KMS-11 (cell line): ENCODE data around the gene TEX10.
A peak's percentile ranks its signal among the peaks of the same experiment; 100 is the strongest.

Source experiments
- H2AFZ ChIP-seq: fragments of 200-600 bp; sonication (generic); 2 replicates; pipeline ENCODE4 v1.6.1; 2016; ENCODE audit warnings: antibody characterized with exemption, mixed run types, low read depth
- H3K27ac ChIP-seq: fragments of 200-600 bp; sonication (generic); 2 replicates; pipeline ENCODE4 v1.6.1; 2016; ENCODE audit warnings: mild to moderate bottlenecking, mixed run types
- H3K27me3 ChIP-seq: fragments of 200-600 bp; sonication (generic); 2 replicates; pipeline ENCODE4 v1.6.1; 2017; ENCODE audit warnings: mild to moderate bottlenecking, low read depth, mixed run types, moderate library complexity; ENCODE audit not compliant: insufficient read depth
- H3K36me3 ChIP-seq: fragments of 200-600 bp; sonication (generic); 2 replicates; pipeline ENCODE4 v1.6.1; 2017; ENCODE audit warnings: mild to moderate bottlenecking, mixed run types; ENCODE audit not compliant: insufficient read depth
- H3K4me1 ChIP-seq: fragments of 200-600 bp; sonication (generic); 2 replicates; pipeline ENCODE4 v1.6.1; 2016; ENCODE audit warnings: mild to moderate bottlenecking, low read depth, mixed run types; ENCODE audit not compliant: poor library complexity, severe bottlenecking
- H3K4me2 ChIP-seq: fragments of 200-600 bp; sonication (generic); 2 replicates; pipeline ENCODE4 v1.7.0; 2016; ENCODE audit warnings: mild to moderate bottlenecking, mixed run types
- H3K4me3 ChIP-seq: fragments of 200-600 bp; sonication (generic); IDR thresholded peaks from 2 replicates; pipeline ENCODE4 v1.6.1; 2017; ENCODE audit warnings: low read depth, low read length, mixed read lengths; ENCODE audit not compliant: insufficient read depth
- H3K79me2 ChIP-seq: fragments of 200-600 bp; sonication (generic); 2 replicates; pipeline ENCODE4 v1.6.1; 2016; ENCODE audit warnings: low read depth, mixed run types; ENCODE audit not compliant: insufficient read depth
- H3K9ac ChIP-seq: fragments of 200-600 bp; sonication (generic); 2 replicates; pipeline ENCODE4 v1.6.1; 2016; ENCODE audit warnings: mild to moderate bottlenecking, mixed run types
- H4K20me1 ChIP-seq: fragments of 200-600 bp; sonication (generic); 2 replicates; pipeline ENCODE4 v1.6.1; 2016; ENCODE audit warnings: mild to moderate bottlenecking, mixed run types; ENCODE audit not compliant: insufficient read depth
- CTCF ChIP-seq: fragments of 200-600 bp; sonication (generic); conservative IDR thresholded peaks from 2 replicates; pipeline ENCODE4 v1.6.1; 2017; ENCODE audit warnings: low read depth, mild to moderate bottlenecking, antibody characterized with exemption, low read length, moderate library complexity, mixed read lengths

Gene TEX10

GRCh38 chr9:100355561-100355960, 2.8 kb upstream of the TEX10 start:
- no peak overlapping the region for H2AFZ ChIP-seq
- no peak for TF ChIP-seq CTCF
- peaks cover 21% of the 10 kb centered on the region for H3K4me1 ChIP-seq
- H4K20me1 ChIP-seq = peaks cover 5% of the 10 kb centered on the region; the same call in 1 of the 2 replicates
- no peaks in the 10 kb centered on the region for H3K36me3 ChIP-seq
- H3K4me3 ChIP-seq = no peak overlapping the region
- peaks cover 20% of the 10 kb centered on the region for H3K79me2 ChIP-seq
- H3K27ac ChIP-seq = no peak overlapping the region
- H3K4me2 ChIP-seq = no peak overlapping the region
- H3K27me3 ChIP-seq = no peaks in the 10 kb centered on the region
- H3K9ac ChIP-seq = no peak overlapping the region

- peaks cover 14% of the 10 kb centered on the region for H4K20me1 ChIP-seq
- H3K4me1 ChIP-seq = peaks cover 29% of the 10 kb centered on the region
- TF ChIP-seq CTCF = no peak
- H3K27me3 ChIP-seq = no peaks in the 10 kb centered on the region
- peak overlapping the region; percentile 86; the same call in 1 of the 2 replicates for H3K4me2 ChIP-seq
- H3K36me3 ChIP-seq = no peaks in the 10 kb centered on the region
- no peak overlapping the region for H3K9ac ChIP-seq
- no peak overlapping the region; the same call in 1 of the 2 replicates for H2AFZ ChIP-seq
- peaks cover 33% of the 10 kb centered on the region for H3K79me2 ChIP-seq
- H3K27ac ChIP-seq = no peak overlapping the region
- no peak overlapping the region for H3K4me3 ChIP-seq
Observed at GRCh38 chr9:100354121-100354800, 1.5 kb upstream of the TEX10 start.

DNA sequence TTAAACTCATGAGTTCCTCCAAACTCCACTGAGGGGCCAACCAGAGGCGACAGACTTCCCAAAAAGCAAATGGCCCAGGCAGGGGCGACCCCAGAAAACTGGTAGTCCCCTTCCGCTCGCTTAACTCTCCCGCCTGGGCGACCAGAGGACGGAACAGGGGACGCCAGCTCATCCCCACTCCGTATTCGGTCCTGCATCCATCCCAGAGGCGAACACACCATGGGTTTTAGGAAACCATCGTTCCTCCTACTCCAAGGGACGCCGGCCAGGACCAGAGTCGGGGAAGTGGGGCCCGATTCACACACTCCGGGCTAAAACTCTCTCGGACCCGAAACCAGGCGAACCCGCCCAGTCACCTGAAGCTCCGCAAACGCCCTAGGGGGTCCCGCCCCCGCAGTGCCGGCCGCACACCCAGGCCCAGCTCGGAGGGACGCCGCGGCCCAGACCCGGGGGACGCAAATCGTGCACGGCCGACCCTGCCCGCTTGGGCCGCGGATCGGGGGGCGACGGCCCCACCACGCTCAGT, 478 bp downstream of the TEX10 start:
- peaks cover 29% of the 10 kb centered on the region for H3K4me1 ChIP-seq
- H2AFZ ChIP-seq = peak overlapping the region; percentile 74
- no peaks in the 10 kb centered on the region for H3K27me3 ChIP-seq
- H3K36me3 ChIP-seq = no peaks in the 10 kb centered on the region
- H3K9ac ChIP-seq = peak overlapping the region; percentile 95
- no peak overlapping the region for H3K4me3 ChIP-seq
- peak overlapping the region; percentile 69 for H3K27ac ChIP-seq
- TF ChIP-seq CTCF = no peak
- peaks cover 50% of the 10 kb centered on the region for H3K79me2 ChIP-seq
- H4K20me1 ChIP-seq = peaks cover 18% of the 10 kb centered on the region
- H3K4me2 ChIP-seq = peak overlapping the region; percentile 86

- peaks cover 58% of the 10 kb centered on the region for H3K79me2 ChIP-seq
- H3K27me3 ChIP-seq = no peaks in the 10 kb centered on the region
- H4K20me1 ChIP-seq = peaks cover 18% of the 10 kb centered on the region
- H3K4me3 ChIP-seq = no peak overlapping the region
- no peak overlapping the region; the same call in 1 of the 2 replicates for H2AFZ ChIP-seq
- TF ChIP-seq CTCF = no peak
- H3K4me2 ChIP-seq = peak overlapping the region; percentile 86
- no peak overlapping the region for H3K27ac ChIP-seq
- H3K9ac ChIP-seq = peak overlapping the region; percentile 95; the same call in 1 of the 2 replicates
- no peaks in the 10 kb centered on the region; the same call in 1 of the 2 replicates for H3K36me3 ChIP-seq
- peaks cover 29% of the 10 kb centered on the region for H3K4me1 ChIP-seq
Observed at GRCh38 chr9:100351508-100351907, 1.2 kb downstream of the TEX10 start.
